CD4-positive, alpha-beta T cell (primary cell): ENCODE data around the gene ACTN1. TPM values are rescaled to one million over a fixed set of nuclear protein-coding genes. Genes with fewer than 3 reads are reported as not detected.

Experiments used
- ATAC-seq: fragments of 200-7000 bp; cut with Tn5 transposase; one replicate; pipeline ENCODE4 v1.10.0; 2022; ENCODE audit warnings: mild to moderate bottlenecking; ENCODE audit not compliant: poor library complexity
- CTCF ChIA-PET: fragments of 350-600 bp; sonication (Branson Sonifier 250); formaldehyde crosslinking; loops from one replicate; lab custom pipeline; 2021; ENCODE audit warnings: antibody characterized with exemption, inconsistent platforms; lab: Charles Lee
- POLR2A ChIA-PET: fragments of 350-600 bp; sonication (Branson Sonifier 250); formaldehyde crosslinking; loops from one replicate; lab custom pipeline; 2021; ENCODE audit warnings: antibody characterized with exemption, inconsistent platforms; lab: Charles Lee
- DNase-seq, 14 experiments: peaks; one replicate each; pipeline ENCODE4 v3.0.0-alpha.2; 2013 to 2020; ENCODE audit warnings: mixed read lengths in 2 of 14
- H3K27ac ChIP-seq, 2 donors: one replicate each; pipeline versions ENCODE4 v1.5.1 to v1.7.0; 2013; ENCODE audit warnings: low read length in 2 of 2, low read depth in 1 of 2, mild to moderate bottlenecking in 1 of 2
- H3K27me3 ChIP-seq, 2 experiments: 1 replicate in 1 of 2; 2 replicates in 1 of 2; pipeline versions ENCODE4 v1.6.1 to v1.7.0; 2013; ENCODE audit warnings: low read length in 2 of 2, control low read depth in 1 of 2, mild to moderate bottlenecking in 1 of 2, moderate library complexity in 1 of 2; ENCODE audit not compliant: insufficient read depth in 2 of 2, control insufficient read depth in 1 of 2
- H3K36me3 ChIP-seq: one replicate; pipeline ENCODE4 v1.6.1; 2013; ENCODE audit warnings: low read length, control low read depth; ENCODE audit not compliant: insufficient read depth
- H3K4me1 ChIP-seq: one replicate; pipeline ENCODE4 v1.6.1; 2013; ENCODE audit warnings: low read length, control low read depth; ENCODE audit not compliant: insufficient read depth
- H3K4me3 ChIP-seq: one replicate; pipeline ENCODE4 v1.5.1; 2013; ENCODE audit warnings: mild to moderate bottlenecking, low read length, moderate library complexity
- H3K9me3 ChIP-seq, 2 experiments: 1 replicate in 1 of 2; 2 replicates in 1 of 2; pipeline versions ENCODE4 v1.6.1 to v1.7.0; 2013; ENCODE audit warnings: low read length in 2 of 2, mild to moderate bottlenecking in 2 of 2, control low read depth in 1 of 2, moderate library complexity in 1 of 2; ENCODE audit not compliant: control insufficient read depth in 1 of 2, insufficient read depth in 1 of 2
- H3K27ac Mint-ChIP-seq: one replicate; pipeline ENCODE4 v1.8.0; 2020; ENCODE audit warnings: mixed read lengths
- H3K27me3 Mint-ChIP-seq: one replicate; pipeline ENCODE4 v1.8.0; 2021; ENCODE audit warnings: mixed read lengths
- H3K36me3 Mint-ChIP-seq: one replicate; pipeline ENCODE4 v1.8.0; 2021; ENCODE audit warnings: low read depth, mixed read lengths
- H3K4me1 Mint-ChIP-seq: one replicate; pipeline ENCODE4 v1.8.0; 2021; ENCODE audit warnings: low read depth, mixed read lengths
- H3K4me3 Mint-ChIP-seq: one replicate; pipeline ENCODE4 v1.8.0; 2020; ENCODE audit warnings: mild to moderate bottlenecking, mixed read lengths
- H3K9me3 Mint-ChIP-seq: one replicate; pipeline ENCODE4 v1.8.0; 2020; ENCODE audit warnings: mixed read lengths
- intact Hi-C, 2 experiments: fragments of 100-400 bp; cut with DNase I in 1 of 2; cut with micrococcal nuclease in 1 of 2; formaldehyde crosslinking; loops; one replicate each; pipeline versions ENCODE4 v1.15.1 to v1.9.0; 2023 to 2025; cut with DNase I, micrococcal nuclease
- total RNA-seq, 174 experiments: library from RNA in 2 of 174; stranded (reverse) in 2 of 174; gene quantifications; one replicate each; pipeline ENCODE4 v1.2.3 and lab custom pipeline; 2021 to 2026
- TF ChIP-seq, protein P1 (sequence below): fragments of 200-600 bp; IDR thresholded peaks from one replicate; pipeline ENCODE4 v1.8.0; 2022; ENCODE audit warnings: antibody characterized with exemption, mild to moderate bottlenecking

The ACTN1 gene
- total RNA-seq, 2 experiments from 2014 or later = 128 to 143 TPM

DNA sequence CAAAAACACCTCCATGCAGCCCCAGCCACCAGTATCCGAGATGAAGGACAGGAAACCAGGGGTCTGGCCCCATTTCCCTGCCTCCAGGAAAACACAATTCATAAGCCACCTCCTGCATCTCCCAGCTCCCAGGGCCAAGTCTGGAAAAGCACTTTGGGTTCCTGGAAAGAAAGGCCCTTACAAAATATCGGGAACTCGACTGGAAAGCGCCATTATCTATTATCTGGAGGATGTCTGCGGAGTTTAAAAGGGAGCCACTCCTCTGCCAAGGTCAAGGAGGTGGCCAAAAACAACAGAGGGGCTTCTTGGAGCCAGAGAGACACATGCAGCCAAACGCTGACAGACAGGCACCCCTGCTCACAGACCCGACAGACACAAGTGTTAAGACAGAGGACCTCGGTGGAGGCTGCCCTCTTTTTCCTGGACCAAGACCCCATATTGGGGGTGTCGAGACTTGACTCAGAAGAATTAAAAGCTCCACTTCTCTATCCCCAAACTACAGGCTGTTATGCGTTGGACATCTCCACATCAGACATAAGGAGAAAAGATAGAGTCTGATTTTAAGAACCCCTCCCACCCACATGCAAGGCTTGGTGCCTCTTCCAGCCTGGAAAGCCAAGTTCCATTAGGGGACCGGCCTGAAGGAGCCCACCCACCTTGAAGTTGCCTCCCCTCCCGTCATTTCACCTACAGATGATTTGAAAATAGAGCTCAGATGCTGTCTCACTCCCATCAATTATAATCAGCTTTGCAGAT, 9.6 kb downstream of the ACTN1 start:
- POLR2A ChIA-PET = interaction anchor here (0.6 to 4.6 kb wide), 14 partner anchors 8 to 804 kb away, joined by 3 to 37 read pairs (median 4); partner anchors contain the start of gene ZFP36L1
- Histone ChIP-seq H3K27me3 (no peaks in the 10 kb centered on the region), H3K4me1 (peaks cover 93% of the 10 kb centered on the region), H3K4me3 (no peak overlapping the region), H3K9me3 (peaks cover 0 to 5% of the 10 kb centered on the region in 2 experiments), H3K27ac (peak overlapping the region; percentile 89 to 94), H3K36me3 (peaks cover 15% of the 10 kb centered on the region)
- peak overlapping the region; percentile 85 for H3K4me3 Mint-ChIP-seq
- no peak for ATAC-seq
- H3K4me1 Mint-ChIP-seq = peaks cover 91% of the 10 kb centered on the region
- no peak for DNase-seq
- no peaks in the 10 kb centered on the region for H3K27me3 Mint-ChIP-seq
- CTCF ChIA-PET = interaction anchor here (1.3 to 1.6 kb wide), 2 partner anchors 8 to 58 kb away, joined by 3 read pairs; no protein-coding TSS in a partner anchor
- TF ChIP-seq, protein P1, sequence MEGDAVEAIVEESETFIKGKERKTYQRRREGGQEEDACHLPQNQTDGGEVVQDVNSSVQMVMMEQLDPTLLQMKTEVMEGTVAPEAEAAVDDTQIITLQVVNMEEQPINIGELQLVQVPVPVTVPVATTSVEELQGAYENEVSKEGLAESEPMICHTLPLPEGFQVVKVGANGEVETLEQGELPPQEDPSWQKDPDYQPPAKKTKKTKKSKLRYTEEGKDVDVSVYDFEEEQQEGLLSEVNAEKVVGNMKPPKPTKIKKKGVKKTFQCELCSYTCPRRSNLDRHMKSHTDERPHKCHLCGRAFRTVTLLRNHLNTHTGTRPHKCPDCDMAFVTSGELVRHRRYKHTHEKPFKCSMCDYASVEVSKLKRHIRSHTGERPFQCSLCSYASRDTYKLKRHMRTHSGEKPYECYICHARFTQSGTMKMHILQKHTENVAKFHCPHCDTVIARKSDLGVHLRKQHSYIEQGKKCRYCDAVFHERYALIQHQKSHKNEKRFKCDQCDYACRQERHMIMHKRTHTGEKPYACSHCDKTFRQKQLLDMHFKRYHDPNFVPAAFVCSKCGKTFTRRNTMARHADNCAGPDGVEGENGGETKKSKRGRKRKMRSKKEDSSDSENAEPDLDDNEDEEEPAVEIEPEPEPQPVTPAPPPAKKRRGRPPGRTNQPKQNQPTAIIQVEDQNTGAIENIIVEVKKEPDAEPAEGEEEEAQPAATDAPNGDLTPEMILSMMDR = no peak
- intact Hi-C loops = no loop called here
- H3K36me3 Mint-ChIP-seq = peaks cover 45% of the 10 kb centered on the region
- no peaks in the 10 kb centered on the region for H3K9me3 Mint-ChIP-seq
- peak overlapping the region; percentile 97 for H3K27ac Mint-ChIP-seq

DNA sequence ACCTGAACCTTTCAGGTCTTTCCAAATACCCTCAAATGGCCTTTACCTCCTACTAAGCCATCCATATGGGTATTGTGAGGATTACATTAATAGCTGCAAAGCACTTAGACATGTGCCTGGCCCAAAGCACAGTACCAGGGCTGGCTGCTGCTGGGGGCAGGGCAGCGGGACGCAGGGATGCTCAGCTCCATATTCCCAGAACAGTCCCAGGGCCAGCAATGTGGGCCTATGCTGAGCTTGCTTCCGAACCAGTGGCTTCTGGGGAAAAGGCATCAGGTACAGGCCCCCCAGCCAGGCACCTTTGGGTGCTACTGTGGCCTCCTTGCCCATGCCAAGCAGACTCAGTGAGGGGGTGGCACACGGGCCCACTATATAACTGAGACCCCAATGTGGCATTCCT, 10.4 kb downstream of the ACTN1 start:
- Histone ChIP-seq H3K27ac (peak overlapping the region; percentile 89 to 94), H3K9me3 (peaks cover 0 to 3% of the 10 kb centered on the region in 2 experiments), H3K4me1 (peaks cover 97% of the 10 kb centered on the region), H3K27me3 (no peaks in the 10 kb centered on the region), H3K4me3 (peak overlapping the region; percentile 10), H3K36me3 (peaks cover 10% of the 10 kb centered on the region)
- TF ChIP-seq, protein P1 = no peak
- Mint-ChIP-seq H3K27ac (peak overlapping the region; percentile 97), H3K36me3 (peaks cover 39% of the 10 kb centered on the region), H3K4me1 (peaks cover 94% of the 10 kb centered on the region), H3K27me3 (no peaks in the 10 kb centered on the region), H3K9me3 (no peaks in the 10 kb centered on the region), H3K4me3 (peak overlapping the region; percentile 85)
- ChIA-PET POLR2A (interaction anchor here (0.6 to 4.6 kb wide), 8 partner anchors 8 to 805 kb away, joined by 3 to 37 read pairs (median 8); no protein-coding TSS in a partner anchor), CTCF (interaction anchor here (1.3 to 1.6 kb wide), 2 partner anchors 9 to 58 kb away, joined by 3 read pairs; no protein-coding TSS in a partner anchor)
- ATAC-seq = no peak
- intact Hi-C loops = loop anchor here in 1 of 2 experiments (1.0 kb wide), 1 partner anchor 9 kb away; no protein-coding TSS in a partner anchor
- no peak for DNase-seq

DNA sequence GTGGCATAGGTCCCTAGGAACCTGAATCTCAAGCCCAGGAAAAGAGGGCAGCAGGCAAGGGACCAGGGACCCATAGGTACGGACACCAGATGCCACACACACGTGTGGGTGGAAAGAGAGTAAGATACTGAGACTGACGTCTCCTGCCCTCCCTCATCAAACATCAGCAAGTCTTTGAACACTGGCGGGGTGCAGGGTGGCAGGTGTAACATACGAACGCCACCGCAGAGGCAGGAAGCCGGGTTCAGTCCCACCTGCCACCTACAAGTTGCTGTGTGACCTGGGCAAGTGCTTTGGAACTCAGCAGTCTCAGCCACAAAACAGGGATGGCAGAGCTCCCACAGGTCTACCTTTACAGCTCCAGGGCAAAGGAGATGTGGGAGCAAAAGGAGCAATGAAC, 11.1 kb downstream of the ACTN1 start:
- Mint-ChIP-seq H3K36me3 (peaks cover 39% of the 10 kb centered on the region), H3K27me3 (no peaks in the 10 kb centered on the region), H3K4me3 (peak overlapping the region; percentile 85), H3K9me3 (no peaks in the 10 kb centered on the region), H3K27ac (peak overlapping the region; percentile 97), H3K4me1 (peaks cover 98% of the 10 kb centered on the region)
- Histone ChIP-seq H3K4me3 (peak overlapping the region; percentile 10), H3K4me1 (peaks cover 96% of the 10 kb centered on the region), H3K27me3 (no peaks in the 10 kb centered on the region), H3K27ac (peak overlapping the region; percentile 89 to 94), H3K36me3 (peaks cover 5% of the 10 kb centered on the region), H3K9me3 (no peaks in the 10 kb centered on the region)
- TF ChIP-seq, protein P1 = no peak
- POLR2A ChIA-PET = interaction anchor here (1.6 to 4.6 kb wide), 4 partner anchors 10 to 173 kb away, joined by 7 to 37 read pairs (median 12); no protein-coding TSS in a partner anchor
- ATAC-seq (peak; percentile 88), DNase-seq (peak; percentile 68 to 91 (median 78))
- intact Hi-C loops = loop anchor here in 1 of 2 experiments (1.0 kb wide), 1 partner anchor 9 kb away; no protein-coding TSS in a partner anchor
- CTCF ChIA-PET = interaction anchor here (1.6 kb wide), 1 partner anchor 57 kb away, joined by 3 read pairs; no protein-coding TSS in a partner anchor
